SK-N-SH treated with all-trans-retinoic acid at 6 μM for 48 hours (cell line): ENCODE measurements around the gene UTF1.

Source experiments
- ATAC-seq: fragments of 200-7000 bp; cut with Tn5 transposase; 3 replicates; pipeline ENCODE4 v1.9.1; 2020; ENCODE audit warnings: mild to moderate bottlenecking, moderate library complexity
- ARNTL ChIP-seq: fragments of 450-650 bp; formaldehyde crosslinking; IDR thresholded peaks from 2 replicates; pipeline ENCODE4 v1.5.0; 2020; ENCODE audit warnings: low read depth, mild to moderate bottlenecking, moderate library complexity, borderline replicate concordance
- BACH2 ChIP-seq: fragments of 250-450 bp; sonication (Bioruptor Pico); IDR thresholded peaks from 2 replicates; pipeline ENCODE4 v1.9.0; 2021; ENCODE audit warnings: mild to moderate bottlenecking, borderline replicate concordance
- CREB5 ChIP-seq: fragments of 250-450 bp; sonication (Bioruptor Pico); IDR thresholded peaks from 2 replicates; pipeline ENCODE4 v1.5.1; 2020; ENCODE audit warnings: low read depth, mild to moderate bottlenecking, moderate library complexity
- CSDC2 ChIP-seq: fragments of 250-450 bp; sonication (Bioruptor Pico); IDR thresholded peaks from 2 replicates; pipeline ENCODE4 v1.5.0; 2020; ENCODE audit warnings: mild to moderate bottlenecking, moderate library complexity
- CSRNP3 ChIP-seq: fragments of 250-450 bp; sonication (Bioruptor Pico); IDR thresholded peaks from 2 replicates; pipeline ENCODE4 v1.5.1; 2021; ENCODE audit warnings: mild to moderate bottlenecking, moderate library complexity
- ESRRG ChIP-seq: fragments of 250-450 bp; sonication (Bioruptor Pico); IDR thresholded peaks from 2 replicates; pipeline ENCODE4 v1.6.1; 2021; ENCODE audit warnings: mild to moderate bottlenecking
- GLIS3 ChIP-seq: fragments of 250-450 bp; sonication (Bioruptor Pico); IDR thresholded peaks from 2 replicates; pipeline ENCODE4 v1.5.0; 2020; ENCODE audit warnings: mild to moderate bottlenecking, moderate library complexity
- ISL1 ChIP-seq: fragments of 250-450 bp; sonication (Bioruptor Pico); IDR thresholded peaks from 2 replicates; pipeline ENCODE4 v2.1.2; 2022; ENCODE audit warnings: mild to moderate bottlenecking, moderate library complexity
- OSR1 ChIP-seq: fragments of 250-450 bp; sonication (Bioruptor Pico); IDR thresholded peaks from 2 replicates; pipeline ENCODE4 v1.8.0; 2022; ENCODE audit warnings: moderate library complexity, mild to moderate bottlenecking, inconsistent platforms
- PATZ1 ChIP-seq: fragments of 250-450 bp; sonication (Bioruptor Pico); IDR thresholded peaks from 2 replicates; pipeline ENCODE4 v1.8.0; 2020; ENCODE audit warnings: mild to moderate bottlenecking, moderate library complexity, borderline replicate concordance
- POU6F1 ChIP-seq: fragments of 250-450 bp; sonication (Bioruptor Pico); IDR thresholded peaks from 2 replicates; pipeline ENCODE4 v1.8.0; 2021; ENCODE audit warnings: low read depth, mild to moderate bottlenecking, moderate library complexity, borderline replicate concordance
- PPARA ChIP-seq: fragments of 250-450 bp; sonication (Bioruptor Pico); IDR thresholded peaks from 2 replicates; pipeline ENCODE4 v1.5.0; 2020; ENCODE audit warnings: mild to moderate bottlenecking, borderline replicate concordance
- RARB ChIP-seq: fragments of 250-450 bp; sonication (Bioruptor Pico); IDR thresholded peaks from 2 replicates; pipeline ENCODE4 v1.8.0; 2021; ENCODE audit warnings: mild to moderate bottlenecking, moderate library complexity
- TCF4 ChIP-seq: fragments of 250-450 bp; sonication (Bioruptor Pico); IDR thresholded peaks from 2 replicates; pipeline ENCODE4 v1.8.0; 2021; ENCODE audit warnings: mild to moderate bottlenecking, moderate library complexity, borderline replicate concordance
- TOX ChIP-seq: fragments of 250-450 bp; sonication (Bioruptor Pico); IDR thresholded peaks from 2 replicates; pipeline ENCODE4 v1.8.0; 2021; ENCODE audit warnings: mild to moderate bottlenecking, moderate library complexity, borderline replicate concordance
- TSHZ2 ChIP-seq: fragments of 250-450 bp; sonication (Bioruptor Pico); IDR thresholded peaks from 2 replicates; pipeline ENCODE4 v1.5.0; 2020; ENCODE audit warnings: mild to moderate bottlenecking, moderate library complexity
- ZC3H10 ChIP-seq: fragments of 250-450 bp; sonication (Bioruptor Pico); IDR thresholded peaks from 2 replicates; pipeline ENCODE4 v1.5.1; 2021; ENCODE audit warnings: mild to moderate bottlenecking, moderate library complexity
- ZFP3 ChIP-seq: fragments of 250-450 bp; sonication (Bioruptor Pico); IDR thresholded peaks from 2 replicates; pipeline ENCODE4 v1.5.0; 2020; ENCODE audit warnings: mild to moderate bottlenecking, moderate library complexity
- ZFP30 ChIP-seq: fragments of 450-650 bp; formaldehyde crosslinking; IDR thresholded peaks from 2 replicates; pipeline ENCODE4 v1.5.0; 2022; ENCODE audit warnings: mild to moderate bottlenecking, moderate library complexity
- ZNF565 ChIP-seq: fragments of 450-650 bp; formaldehyde crosslinking; conservative IDR thresholded peaks from 2 replicates; pipeline ENCODE4 v1.5.0; 2020; ENCODE audit warnings: low read depth, mild to moderate bottlenecking, moderate library complexity
- ZNF70 ChIP-seq: fragments of 450-650 bp; formaldehyde crosslinking; IDR thresholded peaks from 2 replicates; pipeline ENCODE4 v1.5.0; 2020; ENCODE audit warnings: mild to moderate bottlenecking, moderate library complexity
- ZNF8 ChIP-seq: fragments of 450-650 bp; formaldehyde crosslinking; IDR thresholded peaks from 2 replicates; pipeline ENCODE4 v1.5.0; 2020; ENCODE audit warnings: mild to moderate bottlenecking, moderate library complexity

UTF1 gene

GRCh38 chr10:133209117-133209516 is 20.9 kb upstream of the UTF1 start (continued):
- TF ChIP-seq CREB5 (CRISPR knock-in tag), result no peak

GRCh38 chr10:133209641-133210040 is 20.4 kb upstream of the UTF1 start:
- TF ChIP-seq ZFP3 (CRISPR knock-in tag) (no peak), TSHZ2 (no peak), ZFP30 (CRISPR knock-in tag) (no peak), TOX (CRISPR knock-in tag) (no peak), PPARA (CRISPR knock-in tag) (no peak), ZC3H10 (CRISPR knock-in tag) (no peak), TCF4 (CRISPR knock-in tag) (no peak), ZNF70 (CRISPR knock-in tag) (no peak), RARB (CRISPR knock-in tag) (no peak), ARNTL (CRISPR knock-in tag) (no peak), ZNF8 (CRISPR knock-in tag) (no peak), POU6F1 (no peak), PATZ1 (CRISPR knock-in tag) (no peak), ZNF565 (no peak), ESRRG (no peak), OSR1 (CRISPR knock-in tag) (no peak), GLIS3 (no peak)
- TF ChIP-seq, all 23 proteins: peak for 0
- no peak for ATAC-seq

- ATAC-seq, result no peak
- TF ChIP-seq ZFP3 (CRISPR knock-in tag) (no peak), PATZ1 (CRISPR knock-in tag) (no peak), ZNF8 (CRISPR knock-in tag) (no peak), CSDC2 (CRISPR knock-in tag) (no peak), ZNF70 (CRISPR knock-in tag) (no peak), ESRRG (no peak), CSRNP3 (no peak), RARB (CRISPR knock-in tag) (no peak), ARNTL (CRISPR knock-in tag) (no peak), ZC3H10 (CRISPR knock-in tag) (no peak), BACH2 (CRISPR knock-in tag) (no peak), ISL1 (CRISPR knock-in tag) (no peak), TSHZ2 (no peak), PPARA (CRISPR knock-in tag) (no peak), TCF4 (CRISPR knock-in tag) (no peak)
Measured at GRCh38 chr10:133210398-133211140, 19.4 kb upstream of the UTF1 start.
